MG63 (cell line): ENCODE results near the gene TUBGCP5. TPM values are rescaled to one million over a fixed set of nuclear protein-coding genes. Genes with fewer than 3 reads are reported as not detected.

Experiments
- DNase-seq: peaks from one replicate; pipeline ENCODE4 v3.0.0-alpha.2; 2020
- H3K27me3 ChIP-seq: fragments of 250-450 bp; sonication (Bioruptor Pico); 2 replicates; pipeline ENCODE4 v1.5.1; 2020; ENCODE audit warnings: mild to moderate bottlenecking, moderate library complexity
- H3K36me3 ChIP-seq: fragments of 250-450 bp; sonication (Bioruptor Pico); 2 replicates; pipeline ENCODE4 v1.5.1; 2020; ENCODE audit warnings: mild to moderate bottlenecking, moderate library complexity
- H3K4me3 ChIP-seq: fragments of 250-450 bp; sonication (Bioruptor Pico); 2 replicates; pipeline ENCODE4 v1.5.1; 2020; ENCODE audit warnings: mild to moderate bottlenecking, moderate library complexity
- H3K9me3 ChIP-seq: fragments of 250-450 bp; sonication (Bioruptor Pico); 2 replicates; pipeline ENCODE4 v1.5.1; 2020; ENCODE audit warnings: mild to moderate bottlenecking, moderate library complexity
- total RNA-seq: library from RNA; depleted of rRNA; stranded (reverse); fragments of >200 nt; shearing (Covaris generic); gene quantifications from 2 replicates; pipeline ENCODE4 v1.2.3, GENCODE V29; 2014; ENCODE audit warnings: low replicate concordance; rRNA removed

The TUBGCP5 gene
- total RNA-seq, 1 experiment from 2014 or later = 21.9 TPM

- H3K9me3 ChIP-seq = no peaks in the 10 kb centered on the region
- no peak for DNase-seq
- H3K36me3 ChIP-seq = no peaks in the 10 kb centered on the region
These were observed 87.7 kb downstream of the TUBGCP5 start for GRCh38 chr15:22951381-22952280.

DNA sequence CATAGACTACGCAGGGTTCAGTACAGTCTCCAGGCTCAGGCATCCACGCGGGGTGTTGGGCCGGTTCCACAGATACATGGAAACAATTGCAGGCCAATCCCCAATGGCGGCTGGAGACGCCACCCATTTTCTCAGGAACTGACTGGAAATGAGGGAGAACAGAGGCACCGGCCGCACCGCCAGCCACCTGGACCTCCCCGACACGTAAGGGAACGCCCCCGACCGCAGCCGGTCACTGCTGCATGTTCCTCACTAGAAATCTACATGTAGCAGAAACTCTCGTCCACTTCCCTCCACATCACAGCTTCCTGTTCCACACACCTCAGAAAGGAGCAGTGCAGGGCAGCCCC is 88.4 kb downstream of the TUBGCP5 start:
- no peaks in the 10 kb centered on the region for H3K27me3 ChIP-seq
- no peaks in the 10 kb centered on the region for H3K36me3 ChIP-seq
- no peaks in the 10 kb centered on the region for H3K9me3 ChIP-seq
- DNase-seq = no peak
- H3K4me3 ChIP-seq = no peak overlapping the region

More at GRCh38 chr15:22951381-22952280, 87.7 kb downstream of the TUBGCP5 start:
- Histone ChIP-seq H3K27me3 (no peaks in the 10 kb centered on the region), H3K4me3 (no peak overlapping the region)

DNA sequence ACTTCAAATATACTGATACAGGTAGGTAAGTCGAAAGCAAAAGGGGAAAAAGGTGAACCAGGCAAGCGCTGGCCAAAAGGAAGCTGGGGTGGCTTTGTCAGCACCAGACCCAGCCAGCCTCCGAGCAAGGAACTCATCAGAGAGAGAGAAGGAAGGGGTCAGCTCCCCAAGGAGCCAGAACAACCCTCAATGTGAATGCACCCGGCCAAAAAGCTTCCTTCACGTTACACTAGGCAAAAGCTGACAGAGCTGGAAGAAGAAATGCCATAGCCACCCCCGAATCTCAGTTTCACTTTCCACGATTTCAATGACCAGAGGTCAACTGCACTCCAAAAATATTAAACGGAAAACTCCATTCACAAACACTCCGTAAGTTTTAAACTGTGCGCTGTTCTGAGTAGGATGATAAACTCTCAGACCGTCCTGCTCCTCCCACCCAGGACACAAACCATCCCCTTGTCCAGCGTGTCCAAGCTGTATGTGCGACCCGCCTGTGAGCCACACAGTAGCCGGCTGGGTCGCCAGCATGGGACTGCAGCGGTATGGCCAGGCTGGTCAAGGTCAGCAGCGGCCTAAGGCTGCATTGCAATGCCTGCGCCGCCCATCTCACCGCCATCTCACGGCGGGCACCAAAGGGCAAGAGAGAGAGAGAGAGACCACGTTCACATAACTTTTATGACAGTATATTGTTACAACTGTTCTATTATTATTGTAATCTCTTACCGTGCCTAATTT is 88.9 kb downstream of the TUBGCP5 start:
- DNase-seq = no peak
- no peak overlapping the region for H3K4me3 ChIP-seq
- no peaks in the 10 kb centered on the region for H3K27me3 ChIP-seq
- H3K9me3 ChIP-seq = no peaks in the 10 kb centered on the region
- H3K36me3 ChIP-seq = no peaks in the 10 kb centered on the region

Other genes starting within 250 kb of the TUBGCP5 start
- gene NIPA2, start 200.9 kb downstream of the TUBGCP5 start, total RNA-seq = 105 and 133 TPM in 2 replicates
- gene CYFIP1, start 59.2 kb downstream of the TUBGCP5 start, total RNA-seq = 52.7 and 71.9 TPM in 2 replicates
- not detected in 2 replicates for gene GOLGA6L1, start 97.3 kb upstream of the TUBGCP5 start, total RNA-seq